OCI-LY1 (cell line): ENCODE data around the gene PDLIM3.

Experiments
- EZH2 ChIP-seq: fragments of 200-600 bp; sonication (generic), shearing (Covaris generic); IDR thresholded peaks from 2 replicates; pipeline ENCODE4 v1.8.0; 2017; ENCODE audit warnings: borderline replicate concordance, mixed run types, mild to moderate bottlenecking, antibody characterized with exemption, low read length, moderate library complexity, mixed read lengths
- TF ChIP-seq, protein P1 (sequence below): fragments of 200-600 bp; sonication (generic), shearing (Covaris generic); IDR thresholded peaks from 2 replicates; pipeline ENCODE4 v1.5.1; 2017; ENCODE audit warnings: mild to moderate bottlenecking, antibody characterized with exemption, low read length, moderate library complexity, mixed read lengths

DNA sequence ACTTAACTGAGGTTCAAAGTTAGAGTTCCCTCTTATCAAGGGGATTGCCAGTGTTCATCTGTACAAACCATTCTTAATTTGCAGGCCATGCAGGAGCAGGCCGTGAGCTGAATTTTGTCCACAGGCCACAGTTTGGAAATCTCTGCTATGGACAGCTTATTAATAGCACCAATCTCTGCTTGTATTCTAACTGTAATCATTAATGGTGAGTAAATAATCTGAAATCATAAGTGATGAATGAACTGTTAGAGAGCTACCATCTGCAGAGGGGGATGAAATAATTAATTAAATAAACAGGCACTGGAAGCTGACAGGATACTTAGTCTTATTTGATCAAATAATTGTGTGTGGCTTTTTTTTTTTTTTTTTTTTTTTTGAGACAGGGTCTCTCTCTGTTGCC, 48.5 kb upstream of the PDLIM3 start:
- TF ChIP-seq, protein P1, sequence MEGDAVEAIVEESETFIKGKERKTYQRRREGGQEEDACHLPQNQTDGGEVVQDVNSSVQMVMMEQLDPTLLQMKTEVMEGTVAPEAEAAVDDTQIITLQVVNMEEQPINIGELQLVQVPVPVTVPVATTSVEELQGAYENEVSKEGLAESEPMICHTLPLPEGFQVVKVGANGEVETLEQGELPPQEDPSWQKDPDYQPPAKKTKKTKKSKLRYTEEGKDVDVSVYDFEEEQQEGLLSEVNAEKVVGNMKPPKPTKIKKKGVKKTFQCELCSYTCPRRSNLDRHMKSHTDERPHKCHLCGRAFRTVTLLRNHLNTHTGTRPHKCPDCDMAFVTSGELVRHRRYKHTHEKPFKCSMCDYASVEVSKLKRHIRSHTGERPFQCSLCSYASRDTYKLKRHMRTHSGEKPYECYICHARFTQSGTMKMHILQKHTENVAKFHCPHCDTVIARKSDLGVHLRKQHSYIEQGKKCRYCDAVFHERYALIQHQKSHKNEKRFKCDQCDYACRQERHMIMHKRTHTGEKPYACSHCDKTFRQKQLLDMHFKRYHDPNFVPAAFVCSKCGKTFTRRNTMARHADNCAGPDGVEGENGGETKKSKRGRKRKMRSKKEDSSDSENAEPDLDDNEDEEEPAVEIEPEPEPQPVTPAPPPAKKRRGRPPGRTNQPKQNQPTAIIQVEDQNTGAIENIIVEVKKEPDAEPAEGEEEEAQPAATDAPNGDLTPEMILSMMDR, result no peak
- no peak for TF ChIP-seq EZH2
